Fibroblast of lung (primary cell): ENCODE measurements around the gene BANF1. TPM values are rescaled to one million over a fixed set of nuclear protein-coding genes. Genes with fewer than 3 reads are reported as not detected.

Source experiments
- DNase-seq, 2 donors: peaks; one replicate each; pipeline versions ENCODE4 v3.0.0 to v3.0.0-alpha.2; 2010; ENCODE audit warnings: low read depth in 2 of 2
- H2AFZ ChIP-seq: 2 replicates; pipeline ENCODE4 v1.5.1; 2012; ENCODE audit warnings: low read length, control low read depth, inconsistent platforms
- H3K27ac ChIP-seq: 2 replicates; pipeline ENCODE4 v1.5.1; 2011; ENCODE audit warnings: low read length, control low read depth; ENCODE audit not compliant: insufficient read depth
- H3K27me3 ChIP-seq: 2 replicates; pipeline ENCODE4 v1.5.1; 2011; ENCODE audit warnings: mild to moderate bottlenecking, low read length; ENCODE audit not compliant: control insufficient read depth, insufficient read depth
- H3K36me3 ChIP-seq: 2 replicates; pipeline ENCODE4 v1.5.1; 2011; ENCODE audit warnings: low read length; ENCODE audit not compliant: control insufficient read depth, insufficient read depth
- H3K4me1 ChIP-seq: 2 replicates; pipeline ENCODE4 v1.5.1; 2011; ENCODE audit warnings: low read length; ENCODE audit not compliant: control insufficient read depth, insufficient read depth; ENCODE audit errors: extremely low read depth
- H3K4me2 ChIP-seq: 2 replicates; pipeline ENCODE4 v1.5.1; 2011; ENCODE audit warnings: low read length, control low read depth; ENCODE audit not compliant: insufficient read depth; ENCODE audit errors: extremely low read depth
- H3K4me3 ChIP-seq, 4 experiments: fragments of 200-600 bp in 1 of 4; sonication (generic) in 1 of 4; replicated peaks in 1 of 4; 2 replicates each; pipeline ENCODE4 v1.5.1; 2011 to 2016; ENCODE audit warnings: low read length in 4 of 4, low read depth in 3 of 4, mild to moderate bottlenecking in 3 of 4, control low read depth in 2 of 4, inconsistent platforms in 1 of 4, mixed read lengths in 1 of 4; ENCODE audit not compliant: insufficient read depth in 1 of 4; ENCODE audit errors: control extremely low read depth in 1 of 4
- H3K79me2 ChIP-seq: 2 replicates; pipeline ENCODE4 v1.5.1; 2012; ENCODE audit warnings: mild to moderate bottlenecking, low read length, inconsistent platforms; ENCODE audit not compliant: control insufficient read depth, insufficient read depth
- H3K9ac ChIP-seq: 2 replicates; pipeline ENCODE4 v1.5.1; 2011; ENCODE audit warnings: mild to moderate bottlenecking, low read length, control low read depth; ENCODE audit not compliant: insufficient read depth
- H3K9me3 ChIP-seq: 2 replicates; pipeline ENCODE4 v1.5.1; 2012; ENCODE audit warnings: low read depth, low read length; ENCODE audit not compliant: control insufficient read depth, insufficient read depth
- H4K20me1 ChIP-seq: 2 replicates; pipeline ENCODE4 v1.5.1; 2011; ENCODE audit warnings: low read length; ENCODE audit not compliant: control insufficient read depth, insufficient read depth; ENCODE audit errors: extremely low read depth
- CTCF ChIP-seq, 2 donors: IDR thresholded peaks in 1 of 2; conservative IDR thresholded peaks in 1 of 2; 1 replicate in 1 of 2; 2 replicates in 1 of 2; pipeline ENCODE4 v1.5.1; 2011 to 2012; ENCODE audit warnings: low read length in 2 of 2, control low read depth in 1 of 2, inconsistent platforms in 1 of 2, low read depth in 1 of 2, mild to moderate bottlenecking in 1 of 2
- EZH2 ChIP-seq: IDR thresholded peaks from 2 replicates; pipeline ENCODE4 v1.5.1; 2012; ENCODE audit warnings: low read length, control low read depth, mild to moderate bottlenecking; ENCODE audit errors: missing control alignments
- polyA plus RNA-seq, 2 donors: library from polyadenylated mRNA; depleted of rRNA in 1 of 2; stranded (reverse) in 1 of 2; unstranded in 1 of 2; fragments of >200 nt; gene quantifications; 2 replicates each; pipeline ENCODE4 v1.2.1, GENCODE V29; 2011 to 2012; ENCODE audit warnings: missing spikeins in 1 of 2
- total RNA-seq: library from RNA; depleted of rRNA; stranded (reverse); fragments of >200 nt; gene quantifications from 2 replicates; pipeline ENCODE4 v1.2.1, GENCODE V29; 2014

The BANF1 gene
- total and polyA plus RNA-seq, 2 donors (not counting 1 experiment from before 2014, with no cell fraction given): 19.0 to 156 TPM

GRCh38 chr11:66042996-66043906, 40.9 kb downstream of the BANF1 start:
- no peak overlapping the region for H3K9ac ChIP-seq
- peaks cover 34% of the 10 kb centered on the region for H3K27me3 ChIP-seq
- no peaks in the 10 kb centered on the region for H3K4me1 ChIP-seq
- no peak overlapping the region for H2AFZ ChIP-seq
- no peak for DNase-seq
- TF ChIP-seq EZH2 (no peak), CTCF (conservative IDR thresholded peaks at IDR 0.05 in 1 of 2, IDR thresholded peaks at IDR 0.05 in 1 of 2; ENCODE audit: low read depth in 1 of 2, low read length in 2 of 2) (no peak)
- no peak overlapping the region for H3K27ac ChIP-seq
- H3K4me2 ChIP-seq: no peak overlapping the region
- no peaks in the 10 kb centered on the region for H4K20me1 ChIP-seq
- H3K79me2 ChIP-seq: no peaks in the 10 kb centered on the region
- H3K36me3 ChIP-seq: no peaks in the 10 kb centered on the region
- H3K4me3 ChIP-seq: no peak overlapping the region
- no peaks in the 10 kb centered on the region for H3K9me3 ChIP-seq

GRCh38 chr11:66044757-66045156, 42.5 kb downstream of the BANF1 start:
- TF ChIP-seq CTCF (conservative IDR thresholded peaks at IDR 0.05 in 1 of 2, IDR thresholded peaks at IDR 0.05 in 1 of 2; ENCODE audit: low read depth in 1 of 2, low read length in 2 of 2): no peak
- TF ChIP-seq EZH2: no peak
- Histone ChIP-seq H3K9ac (no peak overlapping the region), H3K27ac (no peak overlapping the region), H3K79me2 (no peaks in the 10 kb centered on the region), H3K36me3 (no peaks in the 10 kb centered on the region), H2AFZ (no peak overlapping the region), H3K4me3 (no peak overlapping the region), H3K4me1 (no peaks in the 10 kb centered on the region), H4K20me1 (no peaks in the 10 kb centered on the region), H3K4me2 (peak overlapping the region; percentile 23), H3K9me3 (no peaks in the 10 kb centered on the region), H3K27me3 (peaks cover 27% of the 10 kb centered on the region)
- DNase-seq: no peak

GRCh38 chr11:66045177-66045639, 42.9 kb downstream of the BANF1 start:
- Histone ChIP-seq H3K4me3 (no peak overlapping the region), H3K9ac (no peak overlapping the region), H4K20me1 (no peaks in the 10 kb centered on the region), H2AFZ (no peak overlapping the region), H3K4me2 (peak overlapping the region; percentile 23), H3K79me2 (no peaks in the 10 kb centered on the region), H3K4me1 (no peaks in the 10 kb centered on the region), H3K27ac (no peak overlapping the region), H3K36me3 (no peaks in the 10 kb centered on the region), H3K27me3 (peaks cover 27% of the 10 kb centered on the region), H3K9me3 (no peaks in the 10 kb centered on the region)
- TF ChIP-seq EZH2 (no peak), CTCF (conservative IDR thresholded peaks at IDR 0.05 in 1 of 2, IDR thresholded peaks at IDR 0.05 in 1 of 2; ENCODE audit: low read depth in 1 of 2, low read length in 2 of 2) (peak; percentile 88 to 91)
- DNase-seq: peak; percentile 61 to 74
